HepG2 (cell line): ENCODE results near the gene SEPTIN2. TPM values are rescaled to one million over a fixed set of nuclear protein-coding genes. Genes with fewer than 3 reads are reported as not detected.
A peak's percentile ranks its signal among the peaks of the same experiment; 100 is the strongest.

Source experiments
- ARNTL ChIP-seq: sonication (generic); formaldehyde crosslinking; IDR thresholded peaks from 2 replicates; pipeline ENCODE4 v1.4.0; 2020; ENCODE audit warnings: mild to moderate bottlenecking, missing genetic modification reagents
- E2F2 ChIP-seq: sonication (generic); formaldehyde crosslinking; IDR thresholded peaks from 2 replicates; pipeline ENCODE4 v1.4.0; 2020; ENCODE audit warnings: missing genetic modification reagents, borderline replicate concordance
- FOSL2 ChIP-seq: sonication (generic); formaldehyde crosslinking; IDR thresholded peaks from 2 replicates; pipeline ENCODE4 v1.4.0; 2020; ENCODE audit warnings: missing genetic modification reagents
- HCFC1 ChIP-seq: fragments of 150-350 bp; IDR thresholded peaks from 2 replicates; pipeline ENCODE4 v1.6.1; 2014; ENCODE audit warnings: low read depth, low read length
- HDAC2 ChIP-seq: sonication (generic); formaldehyde crosslinking; IDR thresholded peaks from 2 replicates; pipeline ENCODE4 v1.4.0; 2020; ENCODE audit warnings: missing genetic modification reagents
- PHF20 ChIP-seq: sonication (generic); formaldehyde crosslinking; IDR thresholded peaks from 2 replicates; pipeline ENCODE4 v1.5.0; 2020; ENCODE audit warnings: mild to moderate bottlenecking, missing genetic modification reagents
- PITX1 ChIP-seq: sonication (generic); formaldehyde crosslinking; IDR thresholded peaks from 2 replicates; pipeline ENCODE4 v1.5.1; 2020; ENCODE audit warnings: mild to moderate bottlenecking, missing genetic modification reagents
- TCF7L2 ChIP-seq: IDR thresholded peaks from 2 replicates; pipeline ENCODE4 v1.6.1; 2011; ENCODE audit warnings: mild to moderate bottlenecking, low read depth, low read length, moderate library complexity
- YEATS4 ChIP-seq: sonication (generic); formaldehyde crosslinking; IDR thresholded peaks from 2 replicates; pipeline ENCODE4 v1.4.0; 2020; ENCODE audit warnings: missing genetic modification reagents, borderline replicate concordance
- ZNF12 ChIP-seq: sonication (generic); formaldehyde crosslinking; IDR thresholded peaks from 2 replicates; pipeline ENCODE4 v1.5.0; 2020; ENCODE audit warnings: missing genetic modification reagents
- ZNF251 ChIP-seq: sonication (generic); formaldehyde crosslinking; IDR thresholded peaks from 2 replicates; pipeline ENCODE4 v1.9.0; 2021; ENCODE audit warnings: mild to moderate bottlenecking, missing genetic modification reagents
- ZNF460 ChIP-seq: sonication (generic); formaldehyde crosslinking; IDR thresholded peaks from 2 replicates; pipeline ENCODE4 v1.5.1; 2020; ENCODE audit warnings: missing genetic modification reagents, mild to moderate bottlenecking, borderline replicate concordance
- polyA plus RNA-seq, 8 experiments: library from polyadenylated mRNA; depleted of rRNA in 3 of 8; stranded (reverse) in 7 of 8; unstranded in 1 of 8; fragments of >200 nt; fragmentation: Illumina TruSeq in 4 of 8; extraction: Trizol in 4 of 8; gene quantifications; 2 replicates each; pipeline versions ENCODE4 v1.2.1 to v1.2.3, GENCODE V29; 2011 to 2016; ENCODE audit warnings: low read depth in 4 of 8, missing spikeins in 1 of 8, mixed read lengths in 1 of 8; ENCODE audit not compliant: insufficient read depth in 1 of 8
- total RNA-seq, 5 experiments: library from RNA; depleted of rRNA; stranded (reverse); fragments of >200 nt; fragmentation: Illumina TruSeq; extraction: Trizol; gene quantifications; 2 replicates each; pipeline ENCODE4 v1.2.3, GENCODE V29; 2016; ENCODE audit warnings: low read depth in 1 of 5
- TF ChIP-seq, protein P1 (sequence below): IDR thresholded peaks from 2 replicates; pipeline ENCODE4 v1.6.1; 2016; ENCODE audit warnings: low read depth, missing genetic modification reagents, missing compliant biosample characterization
- TF ChIP-seq, protein P2 (sequence below): sonication (generic); formaldehyde crosslinking; IDR thresholded peaks from 2 replicates; pipeline ENCODE4 v1.4.0; 2020; ENCODE audit warnings: missing genetic modification reagents
- TF ChIP-seq, protein P3 (sequence below): sonication (generic); formaldehyde crosslinking; IDR thresholded peaks from 2 replicates; pipeline ENCODE4 v1.4.0; 2020; ENCODE audit warnings: missing genetic modification reagents, borderline replicate concordance
- TF ChIP-seq, protein P4 (sequence below): sonication (generic); formaldehyde crosslinking; IDR thresholded peaks from 2 replicates; pipeline ENCODE4 v1.5.0; 2020; ENCODE audit warnings: missing genetic modification reagents

Gene SEPTIN2
- total and polyA plus RNA-seq, 2 of the 13 experiments (the other 11 are each of a cell fraction or from before 2014, with no cell fraction given), result 493 to 733 TPM

DNA sequence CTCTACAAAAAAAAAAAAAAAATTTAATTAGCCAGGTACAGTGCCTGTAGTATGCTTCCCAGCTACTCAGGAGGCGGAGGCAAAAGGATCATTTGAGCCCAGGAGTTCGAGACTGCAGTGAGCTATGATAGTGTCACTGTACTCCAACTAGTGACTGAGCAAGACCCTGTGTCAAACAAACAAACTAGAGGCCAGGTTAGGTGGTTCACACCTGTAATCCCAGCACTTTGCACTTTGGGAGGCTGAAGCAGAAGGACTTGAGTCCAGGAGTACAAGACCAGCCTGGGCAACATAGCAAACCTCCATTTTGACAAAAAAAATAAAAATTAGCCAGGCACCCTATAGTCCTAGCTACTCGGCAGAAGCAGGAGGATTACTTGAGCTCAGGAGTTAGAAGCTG is 13.6 kb upstream of the SEPTIN2 start (continued):
- TF ChIP-seq, protein P1, sequence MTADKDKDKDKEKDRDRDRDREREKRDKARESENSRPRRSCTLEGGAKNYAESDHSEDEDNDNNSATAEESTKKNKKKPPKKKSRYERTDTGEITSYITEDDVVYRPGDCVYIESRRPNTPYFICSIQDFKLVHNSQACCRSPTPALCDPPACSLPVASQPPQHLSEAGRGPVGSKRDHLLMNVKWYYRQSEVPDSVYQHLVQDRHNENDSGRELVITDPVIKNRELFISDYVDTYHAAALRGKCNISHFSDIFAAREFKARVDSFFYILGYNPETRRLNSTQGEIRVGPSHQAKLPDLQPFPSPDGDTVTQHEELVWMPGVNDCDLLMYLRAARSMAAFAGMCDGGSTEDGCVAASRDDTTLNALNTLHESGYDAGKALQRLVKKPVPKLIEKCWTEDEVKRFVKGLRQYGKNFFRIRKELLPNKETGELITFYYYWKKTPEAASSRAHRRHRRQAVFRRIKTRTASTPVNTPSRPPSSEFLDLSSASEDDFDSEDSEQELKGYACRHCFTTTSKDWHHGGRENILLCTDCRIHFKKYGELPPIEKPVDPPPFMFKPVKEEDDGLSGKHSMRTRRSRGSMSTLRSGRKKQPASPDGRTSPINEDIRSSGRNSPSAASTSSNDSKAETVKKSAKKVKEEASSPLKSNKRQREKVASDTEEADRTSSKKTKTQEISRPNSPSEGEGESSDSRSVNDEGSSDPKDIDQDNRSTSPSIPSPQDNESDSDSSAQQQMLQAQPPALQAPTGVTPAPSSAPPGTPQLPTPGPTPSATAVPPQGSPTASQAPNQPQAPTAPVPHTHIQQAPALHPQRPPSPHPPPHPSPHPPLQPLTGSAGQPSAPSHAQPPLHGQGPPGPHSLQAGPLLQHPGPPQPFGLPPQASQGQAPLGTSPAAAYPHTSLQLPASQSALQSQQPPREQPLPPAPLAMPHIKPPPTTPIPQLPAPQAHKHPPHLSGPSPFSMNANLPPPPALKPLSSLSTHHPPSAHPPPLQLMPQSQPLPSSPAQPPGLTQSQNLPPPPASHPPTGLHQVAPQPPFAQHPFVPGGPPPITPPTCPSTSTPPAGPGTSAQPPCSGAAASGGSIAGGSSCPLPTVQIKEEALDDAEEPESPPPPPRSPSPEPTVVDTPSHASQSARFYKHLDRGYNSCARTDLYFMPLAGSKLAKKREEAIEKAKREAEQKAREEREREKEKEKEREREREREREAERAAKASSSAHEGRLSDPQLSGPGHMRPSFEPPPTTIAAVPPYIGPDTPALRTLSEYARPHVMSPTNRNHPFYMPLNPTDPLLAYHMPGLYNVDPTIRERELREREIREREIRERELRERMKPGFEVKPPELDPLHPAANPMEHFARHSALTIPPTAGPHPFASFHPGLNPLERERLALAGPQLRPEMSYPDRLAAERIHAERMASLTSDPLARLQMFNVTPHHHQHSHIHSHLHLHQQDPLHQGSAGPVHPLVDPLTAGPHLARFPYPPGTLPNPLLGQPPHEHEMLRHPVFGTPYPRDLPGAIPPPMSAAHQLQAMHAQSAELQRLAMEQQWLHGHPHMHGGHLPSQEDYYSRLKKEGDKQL (CRISPR knock-in tag), result no peak
- TF ChIP-seq PITX1 (CRISPR knock-in tag), result no peak
- TF ChIP-seq PHF20 (CRISPR knock-in tag), result no peak
- TF ChIP-seq YEATS4 (CRISPR knock-in tag), result 0 out of 2 replicates have a peak, but pooled peaks have one; percentile 31
- TF ChIP-seq TCF7L2, result no peak
- no peak for TF ChIP-seq ARNTL
- TF ChIP-seq HCFC1, result no peak
- no peak for TF ChIP-seq ZNF251 (CRISPR knock-in tag)
- peak; percentile 55; the same call in 1 of the 2 replicates for TF ChIP-seq ZNF460 (CRISPR knock-in tag)
- TF ChIP-seq, protein P2, sequence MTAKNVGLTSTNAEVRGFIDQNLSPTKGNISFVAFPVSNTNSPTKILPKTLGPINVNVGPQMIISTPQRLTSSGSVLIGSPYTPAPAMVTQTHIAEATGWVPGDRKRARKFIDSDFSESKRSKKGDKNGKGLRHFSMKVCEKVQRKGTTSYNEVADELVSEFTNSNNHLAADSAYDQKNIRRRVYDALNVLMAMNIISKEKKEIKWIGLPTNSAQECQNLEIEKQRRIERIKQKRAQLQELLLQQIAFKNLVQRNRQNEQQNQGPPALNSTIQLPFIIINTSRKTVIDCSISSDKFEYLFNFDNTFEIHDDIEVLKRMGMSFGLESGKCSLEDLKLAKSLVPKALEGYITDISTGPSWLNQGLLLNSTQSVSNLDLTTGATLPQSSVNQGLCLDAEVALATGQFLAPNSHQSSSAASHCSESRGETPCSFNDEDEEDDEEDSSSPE (CRISPR knock-in tag), result no peak
- TF ChIP-seq FOSL2 (CRISPR knock-in tag), result no peak
- TF ChIP-seq, protein P3, sequence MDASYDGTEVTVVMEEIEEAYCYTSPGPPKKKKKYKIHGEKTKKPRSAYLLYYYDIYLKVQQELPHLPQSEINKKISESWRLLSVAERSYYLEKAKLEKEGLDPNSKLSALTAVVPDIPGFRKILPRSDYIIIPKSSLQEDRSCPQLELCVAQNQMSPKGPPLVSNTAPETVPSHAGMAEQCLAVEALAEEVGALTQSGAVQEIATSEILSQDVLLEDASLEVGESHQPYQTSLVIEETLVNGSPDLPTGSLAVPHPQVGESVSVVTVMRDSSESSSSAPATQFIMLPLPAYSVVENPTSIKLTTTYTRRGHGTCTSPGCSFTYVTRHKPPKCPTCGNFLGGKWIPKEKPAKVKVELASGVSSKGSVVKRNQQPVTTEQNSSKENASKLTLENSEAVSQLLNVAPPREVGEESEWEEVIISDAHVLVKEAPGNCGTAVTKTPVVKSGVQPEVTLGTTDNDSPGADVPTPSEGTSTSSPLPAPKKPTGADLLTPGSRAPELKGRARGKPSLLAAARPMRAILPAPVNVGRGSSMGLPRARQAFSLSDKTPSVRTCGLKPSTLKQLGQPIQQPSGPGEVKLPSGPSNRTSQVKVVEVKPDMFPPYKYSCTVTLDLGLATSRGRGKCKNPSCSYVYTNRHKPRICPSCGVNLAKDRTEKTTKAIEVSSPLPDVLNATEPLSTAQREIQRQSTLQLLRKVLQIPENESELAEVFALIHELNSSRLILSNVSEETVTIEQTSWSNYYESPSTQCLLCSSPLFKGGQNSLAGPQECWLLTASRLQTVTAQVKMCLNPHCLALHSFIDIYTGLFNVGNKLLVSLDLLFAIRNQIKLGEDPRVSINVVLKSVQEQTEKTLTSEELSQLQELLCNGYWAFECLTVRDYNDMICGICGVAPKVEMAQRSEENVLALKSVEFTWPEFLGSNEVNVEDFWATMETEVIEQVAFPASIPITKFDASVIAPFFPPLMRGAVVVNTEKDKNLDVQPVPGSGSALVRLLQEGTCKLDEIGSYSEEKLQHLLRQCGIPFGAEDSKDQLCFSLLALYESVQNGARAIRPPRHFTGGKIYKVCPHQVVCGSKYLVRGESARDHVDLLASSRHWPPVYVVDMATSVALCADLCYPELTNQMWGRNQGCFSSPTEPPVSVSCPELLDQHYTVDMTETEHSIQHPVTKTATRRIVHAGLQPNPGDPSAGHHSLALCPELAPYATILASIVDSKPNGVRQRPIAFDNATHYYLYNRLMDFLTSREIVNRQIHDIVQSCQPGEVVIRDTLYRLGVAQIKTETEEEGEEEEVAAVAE (CRISPR knock-in tag), result no peak
- no peak for TF ChIP-seq HDAC2 (CRISPR knock-in tag)
- TF ChIP-seq, protein P4, sequence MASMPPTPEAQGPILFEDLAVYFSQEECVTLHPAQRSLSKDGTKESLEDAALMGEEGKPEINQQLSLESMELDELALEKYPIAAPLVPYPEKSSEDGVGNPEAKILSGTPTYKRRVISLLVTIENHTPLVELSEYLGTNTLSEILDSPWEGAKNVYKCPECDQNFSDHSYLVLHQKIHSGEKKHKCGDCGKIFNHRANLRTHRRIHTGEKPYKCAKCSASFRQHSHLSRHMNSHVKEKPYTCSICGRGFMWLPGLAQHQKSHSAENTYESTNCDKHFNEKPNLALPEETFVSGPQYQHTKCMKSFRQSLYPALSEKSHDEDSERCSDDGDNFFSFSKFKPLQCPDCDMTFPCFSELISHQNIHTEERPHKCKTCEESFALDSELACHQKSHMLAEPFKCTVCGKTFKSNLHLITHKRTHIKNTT (CRISPR knock-in tag), result no peak
- TF ChIP-seq ZNF12 (CRISPR knock-in tag), result no peak
- no peak for TF ChIP-seq E2F2 (CRISPR knock-in tag)
